HepG2 (cell line): Measurements from ENCODE around the gene SEPTIN2. TPM values are rescaled to one million over a fixed set of nuclear protein-coding genes. Genes with fewer than 3 reads are reported as not detected.

Source experiments
- MYNN ChIP-seq: sonication (generic); formaldehyde crosslinking; IDR thresholded peaks from 2 replicates; pipeline ENCODE4 v1.4.0; 2020; ENCODE audit warnings: mild to moderate bottlenecking, low read depth, missing genetic modification reagents
- PITX1 ChIP-seq: sonication (generic); formaldehyde crosslinking; IDR thresholded peaks from 2 replicates; pipeline ENCODE4 v1.5.1; 2020; ENCODE audit warnings: mild to moderate bottlenecking, missing genetic modification reagents
- RFX1 ChIP-seq: fragments of 450-650 bp; IDR thresholded peaks from 2 replicates; pipeline ENCODE4 v1.6.1; 2017
- SETDB1 ChIP-seq: sonication (generic); formaldehyde crosslinking; IDR thresholded peaks from 2 replicates; pipeline ENCODE4 v1.5.1; 2020; ENCODE audit warnings: missing genetic modification reagents, mild to moderate bottlenecking, borderline replicate concordance
- STAG1 ChIP-seq: sonication (generic); formaldehyde crosslinking; IDR thresholded peaks from 2 replicates; pipeline ENCODE4 v1.4.0; 2020; ENCODE audit warnings: missing genetic modification reagents
- USF2 ChIP-seq, 2 experiments: sonication (generic) in 1 of 2; formaldehyde crosslinking in 1 of 2; IDR thresholded peaks; 2 replicates each; pipeline versions ENCODE4 v1.5.1 to v1.6.1; 2011 to 2020; ENCODE audit warnings: borderline replicate concordance in 1 of 2, low read depth in 1 of 2, low read length in 1 of 2, mild to moderate bottlenecking in 1 of 2, missing genetic modification reagents in 1 of 2, moderate library complexity in 1 of 2
- ZBTB25 ChIP-seq: IDR thresholded peaks from 2 replicates; pipeline ENCODE4 v1.6.1; 2018; ENCODE audit warnings: missing genetic modification reagents
- ZBTB7A ChIP-seq: sonication (generic); formaldehyde crosslinking; IDR thresholded peaks from 2 replicates; pipeline ENCODE4 v1.8.0; 2022; ENCODE audit warnings: mild to moderate bottlenecking, missing genetic modification reagents
- ZFP90 ChIP-seq: sonication (generic); formaldehyde crosslinking; IDR thresholded peaks from 2 replicates; pipeline ENCODE4 v1.8.0; 2022; ENCODE audit warnings: missing genetic modification reagents, mild to moderate bottlenecking, inconsistent platforms, borderline replicate concordance
- ZNF12 ChIP-seq: sonication (generic); formaldehyde crosslinking; IDR thresholded peaks from 2 replicates; pipeline ENCODE4 v1.5.0; 2020; ENCODE audit warnings: missing genetic modification reagents
- ZNF142 ChIP-seq: sonication (generic); formaldehyde crosslinking; IDR thresholded peaks from 2 replicates; pipeline ENCODE4 v1.4.0; 2020; ENCODE audit warnings: missing genetic modification reagents
- ZNF33A ChIP-seq: sonication (generic); formaldehyde crosslinking; IDR thresholded peaks from 2 replicates; pipeline ENCODE4 v1.5.1; 2020; ENCODE audit warnings: missing genetic modification reagents, mild to moderate bottlenecking, moderate library complexity, borderline replicate concordance
- ZNF343 ChIP-seq: sonication (generic); formaldehyde crosslinking; IDR thresholded peaks from 2 replicates; pipeline ENCODE4 v1.4.0; 2020; ENCODE audit warnings: mild to moderate bottlenecking, missing genetic modification reagents
- ZNF446 ChIP-seq: sonication (generic); formaldehyde crosslinking; IDR thresholded peaks from 2 replicates; pipeline ENCODE4 v1.5.0; 2020; ENCODE audit warnings: mild to moderate bottlenecking, missing genetic modification reagents
- ZNF468 ChIP-seq: sonication (generic); formaldehyde crosslinking; IDR thresholded peaks from 2 replicates; pipeline ENCODE4 v1.8.0; 2022; ENCODE audit warnings: mild to moderate bottlenecking, moderate library complexity, missing genetic modification reagents
- ZNF510 ChIP-seq: sonication (generic); formaldehyde crosslinking; IDR thresholded peaks from 2 replicates; pipeline ENCODE4 v1.4.0; 2020; ENCODE audit warnings: low read depth, mild to moderate bottlenecking, missing genetic modification reagents
- ZNF747 ChIP-seq: sonication (generic); formaldehyde crosslinking; IDR thresholded peaks from 2 replicates; pipeline ENCODE4 v1.8.1; 2023; ENCODE audit warnings: missing genetic modification reagents, mild to moderate bottlenecking, borderline replicate concordance
- polyA plus RNA-seq, 8 experiments: library from polyadenylated mRNA; depleted of rRNA in 3 of 8; stranded (reverse) in 7 of 8; unstranded in 1 of 8; fragments of >200 nt; fragmentation: Illumina TruSeq in 4 of 8; extraction: Trizol in 4 of 8; gene quantifications; 2 replicates each; pipeline versions ENCODE4 v1.2.1 to v1.2.3, GENCODE V29; 2011 to 2016; ENCODE audit warnings: low read depth in 4 of 8, missing spikeins in 1 of 8, mixed read lengths in 1 of 8; ENCODE audit not compliant: insufficient read depth in 1 of 8
- total RNA-seq, 5 experiments: library from RNA; depleted of rRNA; stranded (reverse); fragments of >200 nt; fragmentation: Illumina TruSeq; extraction: Trizol; gene quantifications; 2 replicates each; pipeline ENCODE4 v1.2.3, GENCODE V29; 2016; ENCODE audit warnings: low read depth in 1 of 5
- TF ChIP-seq, protein P1 (sequence below), 2 experiments: sonication (generic) in 1 of 2; formaldehyde crosslinking in 1 of 2; IDR thresholded peaks; 2 replicates each; pipeline versions ENCODE4 v1.4.0 to v1.6.1; 2018 to 2020; ENCODE audit warnings: missing genetic modification reagents in 2 of 2, borderline replicate concordance in 1 of 2, low read depth in 1 of 2, mild to moderate bottlenecking in 1 of 2, missing biosample characterization in 1 of 2

Gene SEPTIN2
- total and polyA plus RNA-seq, 2 of the 13 experiments (the other 11 are each of a cell fraction or from before 2014, with no cell fraction given) = 493 to 733 TPM

- TF ChIP-seq ZNF142 (CRISPR knock-in tag) = no peak
- no peak for TF ChIP-seq MYNN (CRISPR knock-in tag)
- TF ChIP-seq ZNF33A (CRISPR knock-in tag) = no peak
- no peak for TF ChIP-seq PITX1 (CRISPR knock-in tag)
- TF ChIP-seq USF2 (IDR thresholded peaks at IDR 0.05; ENCODE audit: low read depth, low read length) = no peak
- no peak for TF ChIP-seq USF2 (CRISPR knock-in tag; IDR thresholded peaks at IDR 0.05; ENCODE audit: borderline replicate concordance)
- no peak for TF ChIP-seq ZNF468 (CRISPR knock-in tag)
- no peak for TF ChIP-seq SETDB1 (CRISPR knock-in tag)
- TF ChIP-seq ZNF446 (CRISPR knock-in tag) = no peak
- no peak for TF ChIP-seq ZNF747 (CRISPR knock-in tag)
- no peak for TF ChIP-seq ZNF12 (CRISPR knock-in tag)
- no peak for TF ChIP-seq ZBTB7A (CRISPR knock-in tag)
- 0 out of 2 replicates have a peak, but pooled peaks have one; percentile 41 for TF ChIP-seq ZNF343 (CRISPR knock-in tag)
- no peak for TF ChIP-seq ZBTB25 (CRISPR knock-in tag)
- no peak for TF ChIP-seq ZFP90 (CRISPR knock-in tag)
- TF ChIP-seq, protein P1, sequence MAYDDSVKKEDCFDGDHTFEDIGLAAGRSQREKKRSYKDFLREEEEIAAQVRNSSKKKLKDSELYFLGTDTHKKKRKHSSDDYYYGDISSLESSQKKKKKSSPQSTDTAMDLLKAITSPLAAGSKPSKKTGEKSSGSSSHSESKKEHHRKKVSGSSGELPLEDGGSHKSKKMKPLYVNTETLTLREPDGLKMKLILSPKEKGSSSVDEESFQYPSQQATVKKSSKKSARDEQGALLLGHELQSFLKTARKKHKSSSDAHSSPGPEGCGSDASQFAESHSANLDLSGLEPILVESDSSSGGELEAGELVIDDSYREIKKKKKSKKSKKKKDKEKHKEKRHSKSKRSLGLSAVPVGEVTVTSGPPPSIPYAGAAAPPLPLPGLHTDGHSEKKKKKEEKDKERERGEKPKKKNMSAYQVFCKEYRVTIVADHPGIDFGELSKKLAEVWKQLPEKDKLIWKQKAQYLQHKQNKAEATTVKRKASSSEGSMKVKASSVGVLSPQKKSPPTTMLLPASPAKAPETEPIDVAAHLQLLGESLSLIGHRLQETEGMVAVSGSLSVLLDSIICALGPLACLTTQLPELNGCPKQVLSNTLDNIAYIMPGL (CRISPR knock-in tag; IDR thresholded peaks at IDR 0.05; ENCODE audit: borderline replicate concordance in 1 of 2, low read depth in 1 of 2) = peak in 1 of 2 experiments; percentile 34; a peak in 1 of 4 replicates
- TF ChIP-seq STAG1 (CRISPR knock-in tag) = no peak
- TF ChIP-seq ZNF510 (CRISPR knock-in tag) = peak; percentile 67; the same call in 1 of the 2 replicates
- TF ChIP-seq RFX1 = no peak
Observed at GRCh38 chr2:241350530-241350877, 34.8 kb downstream of the SEPTIN2 start (continued).
